HepG2 (cell line): ENCODE data around the gene ANKRD12. TPM values are rescaled to one million over a fixed set of nuclear protein-coding genes. Genes with fewer than 3 reads are reported as not detected.

Experiments
- BCL3 ChIP-seq: sonication (generic); formaldehyde crosslinking; IDR thresholded peaks from 2 replicates; pipeline ENCODE4 v1.5.1; 2020; ENCODE audit warnings: mild to moderate bottlenecking, missing genetic modification reagents, moderate library complexity
- CTCF ChIP-seq: sonication (generic); formaldehyde crosslinking; IDR thresholded peaks from 2 replicates; pipeline ENCODE4 v1.5.0; 2020; ENCODE audit warnings: mild to moderate bottlenecking, missing genetic modification reagents, moderate library complexity
- GABPB1 ChIP-seq: IDR thresholded peaks from 2 replicates; pipeline ENCODE4 v1.6.1; 2016; ENCODE audit warnings: mild to moderate bottlenecking, missing genetic modification reagents, moderate library complexity, missing compliant biosample characterization
- GATA4 ChIP-seq: sonication (generic); IDR thresholded peaks from 2 replicates; pipeline ENCODE4 v1.6.1; 2016; ENCODE audit warnings: antibody characterized with exemption, low read depth, borderline replicate concordance
- HMGXB3 ChIP-seq: sonication (generic); formaldehyde crosslinking; IDR thresholded peaks from 2 replicates; pipeline ENCODE4 v1.4.0; 2020; ENCODE audit warnings: missing genetic modification reagents, borderline replicate concordance
- KMT2B ChIP-seq: IDR thresholded peaks from 2 replicates; pipeline ENCODE4 v1.6.1; 2016; ENCODE audit warnings: missing genetic modification reagents, missing compliant biosample characterization
- POLR2AphosphoS5 ChIP-seq: IDR thresholded peaks from 2 replicates; pipeline ENCODE4 v1.6.1; 2012; ENCODE audit warnings: low read depth, low read length
- RBM39 ChIP-seq: fragments of 200-400 bp; formaldehyde crosslinking; IDR thresholded peaks from one replicate; pipeline ENCODE4 v1.6.1; 2018; ENCODE audit warnings: antibody characterized with exemption, mild to moderate bottlenecking, low read depth, low read length; ENCODE audit not compliant: poor library complexity, severe bottlenecking
- REL ChIP-seq: sonication (generic); formaldehyde crosslinking; conservative IDR thresholded peaks from 2 replicates; pipeline ENCODE4 v1.8.0; 2022; ENCODE audit warnings: mild to moderate bottlenecking, missing genetic modification reagents, moderate library complexity
- SCMH1 ChIP-seq: sonication (generic); formaldehyde crosslinking; IDR thresholded peaks from 2 replicates; pipeline ENCODE4 v1.9.0; 2021; ENCODE audit warnings: missing genetic modification reagents, mild to moderate bottlenecking, borderline replicate concordance
- SP2 ChIP-seq: sonication (generic); formaldehyde crosslinking; IDR thresholded peaks from 2 replicates; pipeline ENCODE4 v1.5.1; 2020; ENCODE audit warnings: mild to moderate bottlenecking, missing genetic modification reagents
- TSC22D2 ChIP-seq: sonication (generic); formaldehyde crosslinking; IDR thresholded peaks from 2 replicates; pipeline ENCODE4 v1.5.1; 2020; ENCODE audit warnings: missing genetic modification reagents, mild to moderate bottlenecking, borderline replicate concordance
- YEATS4 ChIP-seq: sonication (generic); formaldehyde crosslinking; IDR thresholded peaks from 2 replicates; pipeline ENCODE4 v1.4.0; 2020; ENCODE audit warnings: missing genetic modification reagents, borderline replicate concordance
- ZMAT3 ChIP-seq: sonication (generic); formaldehyde crosslinking; conservative IDR thresholded peaks from 2 replicates; pipeline ENCODE4 v1.7.0; 2021; ENCODE audit warnings: missing genetic modification reagents
- ZNF552 ChIP-seq: sonication (generic); formaldehyde crosslinking; IDR thresholded peaks from 2 replicates; pipeline ENCODE4 v1.9.0; 2022; ENCODE audit warnings: missing genetic modification reagents, mild to moderate bottlenecking, borderline replicate concordance
- ZNF7 ChIP-seq: IDR thresholded peaks from 2 replicates; pipeline ENCODE4 v1.6.1; 2016; ENCODE audit warnings: missing biosample characterization, missing genetic modification reagents
- polyA plus RNA-seq, 8 experiments: library from polyadenylated mRNA; depleted of rRNA in 3 of 8; stranded (reverse) in 7 of 8; unstranded in 1 of 8; fragments of >200 nt; fragmentation: Illumina TruSeq in 4 of 8; extraction: Trizol in 4 of 8; gene quantifications; 2 replicates each; pipeline versions ENCODE4 v1.2.1 to v1.2.3, GENCODE V29; 2011 to 2016; ENCODE audit warnings: low read depth in 4 of 8, missing spikeins in 1 of 8, mixed read lengths in 1 of 8; ENCODE audit not compliant: insufficient read depth in 1 of 8
- total RNA-seq, 5 experiments: library from RNA; depleted of rRNA; stranded (reverse); fragments of >200 nt; fragmentation: Illumina TruSeq; extraction: Trizol; gene quantifications; 2 replicates each; pipeline ENCODE4 v1.2.3, GENCODE V29; 2016; ENCODE audit warnings: low read depth in 1 of 5
- TF ChIP-seq, protein P1 (sequence below): sonication (generic); formaldehyde crosslinking; IDR thresholded peaks from 2 replicates; pipeline ENCODE4 v1.5.0; 2020; ENCODE audit warnings: mild to moderate bottlenecking, missing genetic modification reagents, borderline replicate concordance
- TF ChIP-seq, protein P2 (sequence below): sonication (generic); formaldehyde crosslinking; IDR thresholded peaks from 2 replicates; pipeline ENCODE4 v1.5.1; 2020; ENCODE audit warnings: mild to moderate bottlenecking, moderate library complexity, missing genetic modification reagents

The ANKRD12 gene
- total and polyA plus RNA-seq, 2 of the 13 experiments (the other 11 are each of a cell fraction or from before 2014, with no cell fraction given): 6.0 to 23.2 TPM

DNA sequence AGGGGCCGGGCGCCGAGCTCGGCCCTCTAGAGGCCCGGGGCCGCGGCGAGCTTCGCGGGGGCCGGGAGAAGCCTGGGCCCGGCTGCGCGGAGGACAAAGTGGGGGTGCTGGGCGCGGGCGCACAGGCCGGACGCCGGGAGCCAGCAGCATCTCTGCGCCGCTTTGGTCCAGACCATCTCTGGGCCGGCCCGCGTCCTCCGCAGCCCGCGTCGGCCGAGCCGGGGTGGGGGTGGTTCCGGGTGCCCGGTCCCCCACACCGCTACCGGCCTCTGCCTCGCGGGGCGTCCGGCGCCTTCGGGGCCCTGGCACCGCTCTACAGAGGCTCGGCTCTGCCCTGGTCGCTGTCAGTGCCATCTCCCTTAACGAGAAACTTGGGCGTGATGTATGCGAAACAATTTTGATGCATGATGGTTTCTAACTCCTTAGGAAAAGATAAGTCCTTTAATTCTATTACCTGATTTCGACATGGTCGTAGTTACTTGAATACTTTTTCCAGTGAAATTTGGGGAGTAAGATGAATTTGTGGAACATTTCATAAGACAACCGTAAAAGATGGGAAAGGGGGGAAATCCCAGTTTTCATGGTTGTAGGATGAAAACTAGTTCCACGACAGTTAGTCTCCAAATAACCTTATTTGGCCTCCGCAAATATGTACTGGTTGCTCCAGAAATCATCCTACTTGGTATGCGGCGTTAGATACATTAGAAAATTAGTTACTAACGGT is 198.6 kb downstream of the ANKRD12 start (continued):
- TF ChIP-seq, protein P1, sequence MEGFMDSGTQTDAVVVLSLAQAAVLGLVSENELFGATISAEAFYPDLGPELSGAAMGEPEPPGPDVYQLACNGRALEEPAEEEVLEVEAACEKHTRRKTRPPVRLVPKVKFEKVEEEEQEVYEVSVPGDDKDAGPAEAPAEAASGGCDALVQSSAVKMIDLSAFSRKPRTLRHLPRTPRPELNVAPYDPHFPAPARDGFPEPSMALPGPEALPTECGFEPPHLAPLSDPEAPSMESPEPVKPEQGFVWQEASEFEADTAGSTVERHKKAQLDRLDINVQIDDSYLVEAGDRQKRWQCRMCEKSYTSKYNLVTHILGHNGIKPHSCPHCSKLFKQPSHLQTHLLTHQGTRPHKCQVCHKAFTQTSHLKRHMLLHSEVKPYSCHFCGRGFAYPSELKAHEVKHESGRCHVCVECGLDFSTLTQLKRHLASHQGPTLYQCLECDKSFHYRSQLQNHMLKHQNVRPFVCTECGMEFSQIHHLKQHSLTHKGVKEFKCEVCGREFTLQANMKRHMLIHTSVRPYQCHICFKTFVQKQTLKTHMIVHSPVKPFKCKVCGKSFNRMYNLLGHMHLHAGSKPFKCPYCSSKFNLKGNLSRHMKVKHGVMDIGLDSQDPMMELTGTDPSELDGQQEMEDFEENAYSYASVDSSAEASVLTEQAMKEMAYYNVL (CRISPR knock-in tag): no peak
- TF ChIP-seq POLR2AphosphoS5: no peak
- peak; percentile 29; the same call in 1 of the 2 replicates for TF ChIP-seq GABPB1 (CRISPR knock-in tag)
- TF ChIP-seq, protein P2, sequence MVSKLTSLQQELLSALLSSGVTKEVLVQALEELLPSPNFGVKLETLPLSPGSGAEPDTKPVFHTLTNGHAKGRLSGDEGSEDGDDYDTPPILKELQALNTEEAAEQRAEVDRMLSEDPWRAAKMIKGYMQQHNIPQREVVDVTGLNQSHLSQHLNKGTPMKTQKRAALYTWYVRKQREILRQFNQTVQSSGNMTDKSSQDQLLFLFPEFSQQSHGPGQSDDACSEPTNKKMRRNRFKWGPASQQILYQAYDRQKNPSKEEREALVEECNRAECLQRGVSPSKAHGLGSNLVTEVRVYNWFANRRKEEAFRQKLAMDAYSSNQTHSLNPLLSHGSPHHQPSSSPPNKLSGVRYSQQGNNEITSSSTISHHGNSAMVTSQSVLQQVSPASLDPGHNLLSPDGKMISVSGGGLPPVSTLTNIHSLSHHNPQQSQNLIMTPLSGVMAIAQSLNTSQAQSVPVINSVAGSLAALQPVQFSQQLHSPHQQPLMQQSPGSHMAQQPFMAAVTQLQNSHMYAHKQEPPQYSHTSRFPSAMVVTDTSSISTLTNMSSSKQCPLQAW: no peak
- TF ChIP-seq SCMH1 (CRISPR knock-in tag): no peak
- no peak for TF ChIP-seq REL (CRISPR knock-in tag)
- no peak for TF ChIP-seq TSC22D2 (CRISPR knock-in tag)
- 0 out of 2 replicates have a peak, but pooled peaks have one; percentile 47 for TF ChIP-seq BCL3 (CRISPR knock-in tag)
- TF ChIP-seq ZNF7 (CRISPR knock-in tag): no peak
- TF ChIP-seq CTCF: no peak
- no peak; the same call in 1 of the 2 replicates for TF ChIP-seq ZMAT3 (CRISPR knock-in tag)
- TF ChIP-seq RBM39: no peak
- TF ChIP-seq SP2 (CRISPR knock-in tag): no peak
- TF ChIP-seq YEATS4 (CRISPR knock-in tag): peak; percentile 55
- no peak for TF ChIP-seq KMT2B (CRISPR knock-in tag)
- no peak for TF ChIP-seq ZNF552 (CRISPR knock-in tag)
- TF ChIP-seq GATA4: no peak
- no peak for TF ChIP-seq HMGXB3 (CRISPR knock-in tag)
